Keratinocyte (primary cell): ENCODE measurements around the gene SCMH1. TPM values are rescaled to one million over a fixed set of nuclear protein-coding genes. Genes with fewer than 3 reads are reported as not detected.

Experiments used
- DNase-seq: peaks from one replicate; pipeline ENCODE4 v3.0.0-alpha.2; 2011; ENCODE audit warnings: low read depth, missing footprints, low spot score
- FAIRE-seq: peaks from 2 replicates; lab custom pipeline; 2011; peaks lifted over from hg19 to GRCh38; lab: Jason Lieb, UNC
- H2AFZ ChIP-seq: 2 replicates; pipeline ENCODE4 v1.6.0; 2012; ENCODE audit warnings: low read length, control low read depth, inconsistent platforms; ENCODE audit not compliant: control insufficient read depth
- H3K27ac ChIP-seq: 2 replicates; pipeline ENCODE4 v1.5.1; 2011; ENCODE audit warnings: low read length; ENCODE audit not compliant: control insufficient read depth, insufficient read depth
- H3K27me3 ChIP-seq: 3 replicates; pipeline ENCODE4 v1.6.0; 2011; ENCODE audit warnings: low read length; ENCODE audit not compliant: control insufficient read depth, insufficient read depth; ENCODE audit errors: extremely low read depth
- H3K36me3 ChIP-seq, 2 experiments: 2 replicates in 1 of 2; 3 replicates in 1 of 2; pipeline ENCODE4 v1.5.1; 2011; ENCODE audit warnings: low read length in 2 of 2, mild to moderate bottlenecking in 1 of 2; ENCODE audit not compliant: control insufficient read depth in 2 of 2, insufficient read depth in 2 of 2; ENCODE audit errors: extremely low read depth in 1 of 2
- H3K4me1 ChIP-seq: 3 replicates; pipeline ENCODE4 v1.5.1; 2011; ENCODE audit warnings: low read length; ENCODE audit not compliant: control insufficient read depth, insufficient read depth; ENCODE audit errors: extremely low read depth
- H3K4me2 ChIP-seq: 3 replicates; pipeline ENCODE4 v1.6.0; 2011; ENCODE audit warnings: low read depth, low read length; ENCODE audit not compliant: control insufficient read depth, insufficient read depth; ENCODE audit errors: extremely low read depth
- H3K4me3 ChIP-seq, 3 experiments: fragments of 200-600 bp in 1 of 3; sonication (generic) in 1 of 3; 2 replicates in 2 of 3; 3 replicates in 1 of 3; pipeline ENCODE4 v1.5.1; 2011 to 2016; ENCODE audit warnings: low read length in 3 of 3, mild to moderate bottlenecking in 3 of 3, control low read depth in 2 of 3, inconsistent platforms in 1 of 3, low read depth in 1 of 3, mixed read lengths in 1 of 3, mixed run types in 1 of 3, moderate library complexity in 1 of 3; ENCODE audit not compliant: control insufficient read depth in 2 of 3, insufficient read depth in 2 of 3; ENCODE audit errors: extremely low read depth in 1 of 3
- H3K79me2 ChIP-seq: 2 replicates; pipeline ENCODE4 v1.6.0; 2012; ENCODE audit warnings: low read length; ENCODE audit not compliant: control insufficient read depth, insufficient read depth
- H3K9ac ChIP-seq: 3 replicates; pipeline ENCODE4 v1.6.0; 2011; ENCODE audit warnings: low read length; ENCODE audit not compliant: control insufficient read depth, insufficient read depth; ENCODE audit errors: extremely low read depth
- H3K9me1 ChIP-seq: 3 replicates; pipeline ENCODE4 v1.6.0; 2011; ENCODE audit warnings: low read length; ENCODE audit not compliant: control insufficient read depth, insufficient read depth; ENCODE audit errors: extremely low read depth
- H3K9me3 ChIP-seq: 2 replicates; pipeline ENCODE4 v1.5.1; 2012; ENCODE audit warnings: low read depth, low read length; ENCODE audit not compliant: control insufficient read depth
- H4K20me1 ChIP-seq: 3 replicates; pipeline ENCODE4 v1.6.0; 2011; ENCODE audit warnings: low read length; ENCODE audit not compliant: control insufficient read depth, insufficient read depth; ENCODE audit errors: extremely low read depth
- EZH2 ChIP-seq: IDR thresholded peaks from one replicate; pipeline ENCODE4 v1.6.1; 2012; ENCODE audit warnings: inconsistent platforms, mild to moderate bottlenecking, low read length, moderate library complexity
- dilution Hi-C: fragments of 300-500 bp; cut with MboI; formaldehyde crosslinking; loops from one replicate; pipeline ENCODE4 v1.7.0; 2020; ENCODE audit warnings: low sequenced_read_pairs; ENCODE audit not compliant: extremely low pct_ligation_motif_present
- polyA plus RNA-seq, 5 experiments: library from polyadenylated mRNA; depleted of rRNA in 3 of 5; stranded (reverse) in 3 of 5; stranded (forward) in 1 of 5; unstranded in 1 of 5; fragments of >200 nt; gene quantifications; 1 replicate in 1 of 5; 2 replicates in 3 of 5; 3 replicates in 1 of 5; pipeline versions ENCODE4 v1.2.1 to v1.2.3, GENCODE V29; 2011 to 2012; ENCODE audit warnings: missing spikeins in 2 of 5, low read depth in 1 of 5, low replicate concordance in 1 of 5
- TF ChIP-seq, protein P1 (sequence below), 3 experiments: IDR thresholded peaks in 1 of 3; conservative IDR thresholded peaks in 1 of 3; optimal IDR thresholded peaks in 1 of 3; 2 replicates in 2 of 3; 3 replicates in 1 of 3; pipeline versions ENCODE3 to v1.5.1; 2011; ENCODE audit warnings: low read length in 3 of 3, mild to moderate bottlenecking in 3 of 3, moderate library complexity in 2 of 3, control low read depth in 1 of 3, inconsistent platforms in 1 of 3; ENCODE audit not compliant: insufficient read depth in 2 of 3; ENCODE audit errors: extremely low read depth in 1 of 3

SCMH1 gene
- polyA plus RNA-seq, 1 donor (not counting 4 experiments of a cell fraction or from before 2014, with no cell fraction given) = 29.9 TPM

DNA sequence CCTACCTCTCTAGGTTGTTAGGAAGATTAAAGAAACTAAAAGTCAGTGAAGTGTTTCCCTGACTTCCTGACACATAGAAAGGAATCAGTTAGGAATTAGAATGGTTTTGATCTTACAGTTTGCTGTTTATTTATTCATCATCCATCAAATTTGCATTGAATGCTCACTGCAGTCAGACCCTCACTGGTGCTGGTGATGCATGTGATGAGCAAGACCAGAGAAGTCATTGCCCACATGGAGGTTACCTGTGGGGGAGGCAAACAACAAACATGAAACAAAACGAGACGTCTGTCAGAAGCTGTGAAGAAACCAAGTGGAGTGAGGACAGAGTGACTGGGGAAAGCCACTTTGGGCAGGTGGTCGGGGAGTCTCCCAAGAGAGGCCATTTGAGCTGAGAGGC lies 256.2 kb downstream of the SCMH1 start:
- Histone ChIP-seq H3K9me3 (no peaks in the 10 kb centered on the region), H3K9ac (no peak overlapping the region), H3K36me3 (peaks cover 41 to 82% of the 10 kb centered on the region in 2 experiments), H3K27me3 (no peaks in the 10 kb centered on the region), H4K20me1 (peaks cover 13% of the 10 kb centered on the region), H3K9me1 (no peaks in the 10 kb centered on the region), H3K79me2 (peaks cover 83% of the 10 kb centered on the region), H2AFZ (no peak overlapping the region), H3K4me3 (no peak overlapping the region), H3K4me2 (no peak overlapping the region), H3K4me1 (peaks cover 34% of the 10 kb centered on the region), H3K27ac (no peak overlapping the region)
- no peak for TF ChIP-seq EZH2
- TF ChIP-seq, protein P1, sequence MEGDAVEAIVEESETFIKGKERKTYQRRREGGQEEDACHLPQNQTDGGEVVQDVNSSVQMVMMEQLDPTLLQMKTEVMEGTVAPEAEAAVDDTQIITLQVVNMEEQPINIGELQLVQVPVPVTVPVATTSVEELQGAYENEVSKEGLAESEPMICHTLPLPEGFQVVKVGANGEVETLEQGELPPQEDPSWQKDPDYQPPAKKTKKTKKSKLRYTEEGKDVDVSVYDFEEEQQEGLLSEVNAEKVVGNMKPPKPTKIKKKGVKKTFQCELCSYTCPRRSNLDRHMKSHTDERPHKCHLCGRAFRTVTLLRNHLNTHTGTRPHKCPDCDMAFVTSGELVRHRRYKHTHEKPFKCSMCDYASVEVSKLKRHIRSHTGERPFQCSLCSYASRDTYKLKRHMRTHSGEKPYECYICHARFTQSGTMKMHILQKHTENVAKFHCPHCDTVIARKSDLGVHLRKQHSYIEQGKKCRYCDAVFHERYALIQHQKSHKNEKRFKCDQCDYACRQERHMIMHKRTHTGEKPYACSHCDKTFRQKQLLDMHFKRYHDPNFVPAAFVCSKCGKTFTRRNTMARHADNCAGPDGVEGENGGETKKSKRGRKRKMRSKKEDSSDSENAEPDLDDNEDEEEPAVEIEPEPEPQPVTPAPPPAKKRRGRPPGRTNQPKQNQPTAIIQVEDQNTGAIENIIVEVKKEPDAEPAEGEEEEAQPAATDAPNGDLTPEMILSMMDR (optimal IDR thresholded peaks at IDR 0.05 in 1 of 3, IDR thresholded peaks at IDR 0.05 in 1 of 3, conservative IDR thresholded peaks at IDR 0.05 in 1 of 3; ENCODE audit: extremely low read depth in 1 of 3, insufficient read depth in 2 of 3, low read length in 3 of 3) = no peak
- dilution Hi-C loops = no loop called here
- DNase-seq = no peak
- no peak for FAIRE-seq

DNA sequence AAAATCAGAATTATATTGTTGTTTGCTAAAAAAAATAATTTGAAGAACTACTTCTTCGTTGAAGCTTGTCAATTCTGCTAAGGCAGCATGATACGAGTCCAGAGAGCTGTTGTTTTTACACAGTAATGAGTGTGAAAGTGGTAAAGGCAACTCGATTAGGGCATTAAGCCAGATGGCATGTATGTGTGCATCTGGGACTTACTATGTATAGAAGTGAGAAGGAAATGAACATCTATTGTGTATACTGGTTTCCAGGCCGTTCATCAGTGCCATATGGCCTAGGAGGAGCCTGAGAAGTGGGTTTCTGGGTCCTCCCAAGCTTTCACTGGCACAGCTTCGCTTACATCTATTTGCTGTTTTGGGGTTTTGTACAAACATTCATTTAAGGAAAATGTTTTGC lies 256.9 kb downstream of the SCMH1 start:
- Histone ChIP-seq H3K4me2 (no peak overlapping the region), H3K4me3 (no peak overlapping the region), H3K36me3 (peaks cover 39 to 75% of the 10 kb centered on the region in 2 experiments), H3K9me1 (no peaks in the 10 kb centered on the region), H3K79me2 (peaks cover 85% of the 10 kb centered on the region), H2AFZ (no peak overlapping the region), H3K9ac (no peak overlapping the region), H4K20me1 (peaks cover 16% of the 10 kb centered on the region), H3K4me1 (peaks cover 38% of the 10 kb centered on the region), H3K27me3 (no peaks in the 10 kb centered on the region), H3K9me3 (no peaks in the 10 kb centered on the region), H3K27ac (no peak overlapping the region)
- no peak for FAIRE-seq
- no peak for TF ChIP-seq EZH2
- TF ChIP-seq, protein P1 (optimal IDR thresholded peaks at IDR 0.05 in 1 of 3, IDR thresholded peaks at IDR 0.05 in 1 of 3, conservative IDR thresholded peaks at IDR 0.05 in 1 of 3; ENCODE audit: extremely low read depth in 1 of 3, insufficient read depth in 2 of 3, low read length in 3 of 3) = no peak
- dilution Hi-C loops = no loop called here
- DNase-seq = no peak
